ENCODE measurements around the gene ANKRD26. TPM values are rescaled to one million over a fixed set of nuclear protein-coding genes. Genes with fewer than 3 reads are reported as not detected.

ANKRD26 gene
- total and polyA plus RNA-seq, 9 of the 15 experiments (the other 6 are each of a cell fraction or from before 2014, with no cell fraction given), result 2.3 to 12.3 (median 4.9) TPM

GRCh38 chr10:26978519-26978918 is 121.8 kb downstream of the ANKRD26 start:
- peaks cover 6 to 9% of the 10 kb centered on the region in 2 experiments for H3K27me3 ChIP-seq (ENCODE audit: control insufficient read depth in 2 of 2, insufficient read depth in 2 of 2, low read length in 2 of 2)
- no TSS peak for BruUV-seq (replicated peaks)
- no peak overlapping the region for H3K27ac ChIP-seq (ENCODE audit: extremely low read depth, low read depth, low read length)
- WGBS (ENCODE audit: insufficient coverage, low coverage, missing lambda C conversion rate), result 42% methylated on average over 4 of the region's 4 CpGs
- DNase-seq (ENCODE audit: extremely low read depth in 1 of 4, low spot score in 3 of 4) (no peak), ATAC-seq (no peak), FAIRE-seq (no peak)
- ChIA-PET CTCF (ENCODE audit: low intra/inter-chr PET ratio) (no interaction called here), POLR2A (no interaction called here)
- H3K36me3 ChIP-seq (ENCODE audit: control insufficient read depth, insufficient read depth, low read length), result no peaks in the 10 kb centered on the region
- no peaks in the 10 kb centered on the region for H3K9me3 ChIP-seq (replicated peaks; ENCODE audit: control insufficient read depth, insufficient read depth, low read depth, low read length)
- intact Hi-C loops (cut with micrococcal nuclease), result no loop called here
- H3K4me3 ChIP-seq, result no peak overlapping the region
- H3K9ac ChIP-seq (ENCODE audit: insufficient read depth in 1 of 2, low read depth in 2 of 2, low read length in 2 of 2), result no peak overlapping the region
- H4K20me1 ChIP-seq (replicated peaks; ENCODE audit: control insufficient read depth, insufficient read depth, low read length), result no peaks in the 10 kb centered on the region
- in situ Hi-C loops (cut with MboI), result no loop called here
- no peaks in the 10 kb centered on the region for H3K9me1 ChIP-seq (ENCODE audit: control insufficient read depth, insufficient read depth, low read length)
- no peaks in the 10 kb centered on the region for H3K4me1 ChIP-seq (replicated peaks in 1 of 2; ENCODE audit: control insufficient read depth in 2 of 2, insufficient read depth in 2 of 2, low read length in 2 of 2)
- no peaks in the 10 kb centered on the region for H3K79me2 ChIP-seq (ENCODE audit: control insufficient read depth, insufficient read depth, low read length)
- TF ChIP-seq IRF2 (CRISPR knock-in tag; IDR thresholded peaks at IDR 0.05), result no peak
- TF ChIP-seq TEAD4 (IDR thresholded peaks at IDR 0.05; ENCODE audit: low read length), result no peak
- TF ChIP-seq TEAD4 (CRISPR knock-in tag; IDR thresholded peaks at IDR 0.05; ENCODE audit: borderline replicate concordance), result no peak
- no peak for TF ChIP-seq TAF9B (IDR thresholded peaks at IDR 0.05; ENCODE audit: partially characterized antibody)
- no peak for TF ChIP-seq ZBTB34 (CRISPR knock-in tag; IDR thresholded peaks at IDR 0.05)
- TF ChIP-seq ZNF507 (tag; conservative IDR thresholded peaks at IDR 0.05), result no peak
- TF ChIP-seq SMC3 (conservative IDR thresholded peaks at IDR 0.05; ENCODE audit: insufficient read depth, low read depth, low read length), result no peak
- TF ChIP-seq POLR2B (IDR thresholded peaks at IDR 0.05; ENCODE audit: low read depth, partially characterized antibody), result no peak
- TF ChIP-seq SRSF9 (IDR thresholded peaks at IDR 0.05; ENCODE audit: borderline replicate concordance, low read depth, low read length), result no peak
- TF ChIP-seq IRF1 (CRISPR knock-in tag; IDR thresholded peaks at IDR 0.05; ENCODE audit: borderline replicate concordance), result no peak
- TF ChIP-seq TFAP4 (CRISPR knock-in tag; IDR thresholded peaks at IDR 0.05; ENCODE audit: borderline replicate concordance), result no peak
- no peak for TF ChIP-seq FOXK1 (CRISPR knock-in tag; IDR thresholded peaks at IDR 0.05; ENCODE audit: borderline replicate concordance)
- TF ChIP-seq MYNN (IDR thresholded peaks at IDR 0.05), result no peak
- TF ChIP-seq MYNN (CRISPR knock-in tag; IDR thresholded peaks at IDR 0.05), result no peak
- H3K4me2 ChIP-seq (ENCODE audit: insufficient read depth, low read length), result no peak overlapping the region
- no peak overlapping the region for H2AFZ ChIP-seq (ENCODE audit: low read depth, low read length)

All from K562 (cell line).